Endothelial cell of umbilical vein (primary cell): ENCODE data around the gene MR1. TPM values are rescaled to one million over a fixed set of nuclear protein-coding genes. Genes with fewer than 3 reads are reported as not detected.
A peak's percentile ranks its signal among the peaks of the same experiment; 100 is the strongest.

ENCODE experiments used
- BruUV-seq: library from RNA; stranded (reverse); fragments of 400-500 nt; replicated peaks from 2 replicates; lab custom pipeline; 2021; lab: Mats Ljungman, UMichigan
- CTCF ChIA-PET: fragments of 300-600, 350-600 bp; sonication (Branson Sonifier 250); formaldehyde crosslinking; loops from one replicate; lab custom pipeline; 2021; ENCODE audit warnings: antibody characterized with exemption, inconsistent platforms; lab: Charles Lee
- POLR2A ChIA-PET: fragments of 300-600, 350-600 bp; sonication (Branson Sonifier 250); formaldehyde crosslinking; loops from one replicate; lab custom pipeline; 2021; ENCODE audit warnings: antibody characterized with exemption, inconsistent platforms; lab: Charles Lee
- DNase-seq: peaks from one replicate; pipeline ENCODE4 v3.0.0-alpha.2; 2011; ENCODE audit warnings: low read depth, low spot score
- FAIRE-seq: peaks from 2 replicates; lab custom pipeline; 2011; peaks lifted over from hg19 to GRCh38; lab: Jason Lieb, UNC
- H2AFZ ChIP-seq: 2 replicates; pipeline ENCODE4 v1.6.0; 2012; ENCODE audit warnings: low read depth, low read length, control low read depth, inconsistent platforms
- H3K27ac ChIP-seq: 2 replicates; pipeline ENCODE4 v1.5.1; 2011; ENCODE audit warnings: low read depth, mild to moderate bottlenecking, control low read depth, low read length, moderate library complexity; ENCODE audit not compliant: insufficient read depth
- H3K27me3 ChIP-seq, 2 experiments: 2 replicates each; pipeline versions ENCODE4 v1.6.0 to v1.6.1; 2011; ENCODE audit warnings: low read length in 2 of 2, mixed read lengths in 1 of 2; ENCODE audit not compliant: control insufficient read depth in 2 of 2, insufficient read depth in 2 of 2
- H3K36me3 ChIP-seq, 2 experiments: 2 replicates in 1 of 2; 3 replicates in 1 of 2; pipeline ENCODE4 v1.5.1; 2011; ENCODE audit warnings: low read length in 2 of 2, mild to moderate bottlenecking in 1 of 2, moderate library complexity in 1 of 2; ENCODE audit not compliant: control insufficient read depth in 2 of 2, insufficient read depth in 2 of 2; ENCODE audit errors: extremely low read depth in 1 of 2
- H3K4me1 ChIP-seq: 3 replicates; pipeline ENCODE4 v1.5.1; 2011; ENCODE audit warnings: mild to moderate bottlenecking, low read length; ENCODE audit not compliant: control insufficient read depth, insufficient read depth; ENCODE audit errors: extremely low read depth
- H3K4me2 ChIP-seq: 2 replicates; pipeline ENCODE4 v1.6.1; 2011; ENCODE audit warnings: low read length, control low read depth, mixed read lengths; ENCODE audit not compliant: insufficient read depth
- H3K4me3 ChIP-seq, 3 experiments: fragments of 200-600 bp in 1 of 3; sonication (generic), shearing (Covaris generic) in 1 of 3; replicated peaks in 1 of 3; 2 replicates each; pipeline ENCODE4 v1.5.1; 2011 to 2016; ENCODE audit warnings: control low read depth in 3 of 3, low read length in 3 of 3, mild to moderate bottlenecking in 2 of 3, inconsistent platforms in 1 of 3, low read depth in 1 of 3, moderate library complexity in 1 of 3; ENCODE audit not compliant: insufficient read depth in 1 of 3
- H3K79me2 ChIP-seq: 2 replicates; pipeline ENCODE4 v1.6.0; 2012; ENCODE audit warnings: low read length, inconsistent platforms; ENCODE audit not compliant: control insufficient read depth, insufficient read depth
- H3K9ac ChIP-seq: replicated peaks from 2 replicates; pipeline ENCODE3; 2011; ENCODE audit warnings: low read length, control low read depth; ENCODE audit not compliant: insufficient read depth; ENCODE audit errors: extremely low read depth
- H3K9me1 ChIP-seq: replicated peaks from 3 replicates; pipeline ENCODE4 v1.6.0; 2011; ENCODE audit warnings: mild to moderate bottlenecking, low read length; ENCODE audit not compliant: control insufficient read depth, insufficient read depth; ENCODE audit errors: extremely low read depth
- H3K9me3 ChIP-seq: replicated peaks from 2 replicates; pipeline ENCODE4 v1.5.1; 2012; ENCODE audit warnings: low read length, inconsistent platforms; ENCODE audit not compliant: control insufficient read depth, insufficient read depth
- H4K20me1 ChIP-seq: replicated peaks from 2 replicates; pipeline ENCODE3; 2011; ENCODE audit warnings: mild to moderate bottlenecking, low read length; ENCODE audit not compliant: control insufficient read depth, insufficient read depth; ENCODE audit errors: extremely low read depth
- EZH2 ChIP-seq: IDR thresholded peaks from 2 replicates; pipeline ENCODE4 v1.6.1; 2012; ENCODE audit warnings: borderline replicate concordance, low read depth, mild to moderate bottlenecking, moderate library complexity, low read length, inconsistent platforms; ENCODE audit not compliant: severe bottlenecking
- FOS ChIP-seq: IDR thresholded peaks from 2 replicates; pipeline ENCODE4 v1.6.1; 2011; ENCODE audit warnings: mild to moderate bottlenecking, low read length, moderate library complexity, borderline replicate concordance; ENCODE audit not compliant: insufficient read depth
- GATA2 ChIP-seq: IDR thresholded peaks from 2 replicates; pipeline ENCODE4 v1.7.0; 2011; ENCODE audit warnings: low read depth, mild to moderate bottlenecking, moderate library complexity, mixed read lengths, low read length; ENCODE audit not compliant: insufficient read length, insufficient read depth
- MYC ChIP-seq: IDR thresholded peaks from one replicate; pipeline ENCODE4 v1.6.1; 2011; ENCODE audit warnings: mild to moderate bottlenecking, low read depth, low read length
- POLR2A ChIP-seq: IDR thresholded peaks from 2 replicates; pipeline ENCODE4 v1.6.1; 2012; ENCODE audit warnings: low read depth, mild to moderate bottlenecking, control low read depth, low read length
- POLR2AphosphoS5 ChIP-seq: IDR thresholded peaks from 2 replicates; pipeline ENCODE4 v1.6.1; 2012; ENCODE audit warnings: low read depth, mild to moderate bottlenecking, control low read depth, low read length, moderate library complexity; ENCODE audit not compliant: insufficient read depth
- dilution Hi-C: fragments of 300-500 bp; cut with MboI; formaldehyde crosslinking; loops from one replicate; pipeline ENCODE4 v1.15.0; 2019; ENCODE audit warnings: low sequenced_read_pairs; ENCODE audit not compliant: extremely low pct_ligation_motif_present
- intact Hi-C: fragments of 100-400 bp; cut with micrococcal nuclease; formaldehyde crosslinking; loops from one replicate; pipeline ENCODE4 v1.10.0; 2022
- polyA plus RNA-seq, 4 experiments: library from polyadenylated mRNA; depleted of rRNA in 3 of 4; stranded (reverse) in 3 of 4; unstranded in 1 of 4; fragments of >200 nt; gene quantifications; 2 replicates each; pipeline versions ENCODE4 v1.2.1 to v1.2.3, GENCODE V29; 2011 to 2012; ENCODE audit warnings: missing spikeins in 1 of 4
- total RNA-seq: library from RNA; stranded (reverse); gene quantifications from 2 replicates; pipeline ENCODE4 v1.2.3, GENCODE V29; 2021
- TF ChIP-seq, protein P1 (sequence below): IDR thresholded peaks from 2 replicates; pipeline ENCODE4 v1.6.1; 2011; ENCODE audit not compliant: insufficient read depth, insufficient read length
- TF ChIP-seq, protein P2 (sequence below), 2 donors: IDR thresholded peaks; 1 replicate in 1 of 2; 2 replicates in 1 of 2; pipeline ENCODE4 v1.5.1; 2011; ENCODE audit warnings: low read length in 2 of 2, mild to moderate bottlenecking in 2 of 2, moderate library complexity in 2 of 2, control low read depth in 1 of 2, inconsistent platforms in 1 of 2, low read depth in 1 of 2; ENCODE audit not compliant: insufficient read depth in 1 of 2; ENCODE audit errors: extremely low read depth in 1 of 2

MR1 gene
- total and polyA plus RNA-seq, 2 donors (not counting 3 experiments of a cell fraction or from before 2014, with no cell fraction given), result 1.3 to 2.5 TPM

DNA sequence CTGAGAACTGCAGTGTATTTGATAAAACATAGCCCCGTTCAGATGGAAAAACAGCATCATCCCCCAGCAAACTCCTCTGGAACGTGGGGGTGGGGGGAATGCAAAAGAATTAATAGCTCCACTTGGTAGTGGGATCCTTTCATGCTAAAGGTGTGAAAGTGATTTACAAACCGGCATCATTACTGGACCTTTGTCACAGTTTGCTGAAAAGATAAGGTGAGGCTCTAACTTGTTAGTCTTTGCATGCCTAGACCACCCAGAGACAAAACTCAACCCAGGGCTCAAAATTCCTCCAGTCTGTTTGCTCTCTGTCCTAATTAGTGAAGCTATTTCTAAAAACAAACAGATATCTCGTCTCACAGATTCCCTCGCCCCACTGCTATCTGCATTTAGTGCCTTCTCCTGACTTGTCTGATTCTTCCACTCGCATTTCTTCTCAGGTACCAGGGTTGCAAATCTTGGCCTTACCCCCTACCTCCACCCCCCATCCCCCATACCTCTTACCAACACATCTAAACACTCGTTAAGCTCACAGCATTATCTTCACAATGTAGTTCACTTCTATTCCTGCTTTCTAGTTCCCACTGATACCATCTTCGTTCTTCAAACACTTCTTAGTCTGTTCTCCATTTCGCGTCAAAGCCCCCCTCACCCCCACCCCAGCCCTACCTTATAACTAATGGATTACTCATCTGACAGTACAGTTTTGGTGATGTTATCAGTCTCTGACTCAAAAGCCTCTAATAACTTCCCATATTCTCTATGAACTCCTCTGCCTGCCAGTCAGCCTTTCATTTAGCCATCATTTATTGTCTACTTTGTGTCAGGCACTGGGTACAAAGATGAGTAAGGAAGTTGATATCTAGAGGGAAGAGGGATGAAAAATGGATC lies 66.5 kb downstream of the MR1 start:
- H3K79me2 ChIP-seq, result no peaks in the 10 kb centered on the region
- BruUV-seq, result TSS peak; percentile 79
- H3K4me3 ChIP-seq, result no peak overlapping the region
- dilution Hi-C loops, result no loop called here
- peak overlapping the region; percentile 19 for H3K27ac ChIP-seq
- no peaks in the 10 kb centered on the region for H3K36me3 ChIP-seq
- H3K4me1 ChIP-seq, result peaks cover 52% of the 10 kb centered on the region
- no peaks in the 10 kb centered on the region for H3K9me3 ChIP-seq
- no peak overlapping the region for H3K9ac ChIP-seq
- CTCF ChIA-PET, result interaction anchor here (1.0 to 6.4 kb wide), 5 partner anchors 9 to 42 kb away, joined by 3 to 37 read pairs (median 5); no protein-coding TSS in a partner anchor
- peak overlapping the region; percentile 23 for H2AFZ ChIP-seq
- no peaks in the 10 kb centered on the region for H4K20me1 ChIP-seq
- no peaks in the 10 kb centered on the region for H3K27me3 ChIP-seq
- peak overlapping the region; percentile 26 for H3K4me2 ChIP-seq
- TF ChIP-seq, protein P1, sequence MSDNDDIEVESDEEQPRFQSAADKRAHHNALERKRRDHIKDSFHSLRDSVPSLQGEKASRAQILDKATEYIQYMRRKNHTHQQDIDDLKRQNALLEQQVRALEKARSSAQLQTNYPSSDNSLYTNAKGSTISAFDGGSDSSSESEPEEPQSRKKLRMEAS, result no peak
- TF ChIP-seq POLR2A, result no peak
- no peak for TF ChIP-seq MYC
- no peak for TF ChIP-seq FOS
- TF ChIP-seq, protein P2, sequence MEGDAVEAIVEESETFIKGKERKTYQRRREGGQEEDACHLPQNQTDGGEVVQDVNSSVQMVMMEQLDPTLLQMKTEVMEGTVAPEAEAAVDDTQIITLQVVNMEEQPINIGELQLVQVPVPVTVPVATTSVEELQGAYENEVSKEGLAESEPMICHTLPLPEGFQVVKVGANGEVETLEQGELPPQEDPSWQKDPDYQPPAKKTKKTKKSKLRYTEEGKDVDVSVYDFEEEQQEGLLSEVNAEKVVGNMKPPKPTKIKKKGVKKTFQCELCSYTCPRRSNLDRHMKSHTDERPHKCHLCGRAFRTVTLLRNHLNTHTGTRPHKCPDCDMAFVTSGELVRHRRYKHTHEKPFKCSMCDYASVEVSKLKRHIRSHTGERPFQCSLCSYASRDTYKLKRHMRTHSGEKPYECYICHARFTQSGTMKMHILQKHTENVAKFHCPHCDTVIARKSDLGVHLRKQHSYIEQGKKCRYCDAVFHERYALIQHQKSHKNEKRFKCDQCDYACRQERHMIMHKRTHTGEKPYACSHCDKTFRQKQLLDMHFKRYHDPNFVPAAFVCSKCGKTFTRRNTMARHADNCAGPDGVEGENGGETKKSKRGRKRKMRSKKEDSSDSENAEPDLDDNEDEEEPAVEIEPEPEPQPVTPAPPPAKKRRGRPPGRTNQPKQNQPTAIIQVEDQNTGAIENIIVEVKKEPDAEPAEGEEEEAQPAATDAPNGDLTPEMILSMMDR (IDR thresholded peaks at IDR 0.05; ENCODE audit: extremely low read depth in 1 of 2, insufficient read depth in 1 of 2, low read depth in 1 of 2, low read length in 2 of 2), result no peak
- TF ChIP-seq GATA2, result peak; percentile 86
- TF ChIP-seq POLR2AphosphoS5, result no peak
- no peak for TF ChIP-seq EZH2
- intact Hi-C loops, result loop anchor here (5.0 kb wide), 1 partner anchor 598 kb away; the partner anchor contains the start of gene ACBD6
- FAIRE-seq, result peak; percentile 54
- POLR2A ChIA-PET, result interaction anchor here (1.2 to 2.5 kb wide), 2 partner anchors 10 to 11 kb away, joined by 12 to 14 read pairs; partner anchors contain the start of gene IER5
- DNase-seq, result no peak
- no peaks in the 10 kb centered on the region for H3K9me1 ChIP-seq
